ENCODE results near the gene H6PD. TPM values are rescaled to one million over a fixed set of nuclear protein-coding genes. Genes with fewer than 3 reads are reported as not detected.

Gene H6PD
- total and polyA plus RNA-seq, 2 experiments from 2014 or later, result 1.2 to 4.7 TPM

DNA sequence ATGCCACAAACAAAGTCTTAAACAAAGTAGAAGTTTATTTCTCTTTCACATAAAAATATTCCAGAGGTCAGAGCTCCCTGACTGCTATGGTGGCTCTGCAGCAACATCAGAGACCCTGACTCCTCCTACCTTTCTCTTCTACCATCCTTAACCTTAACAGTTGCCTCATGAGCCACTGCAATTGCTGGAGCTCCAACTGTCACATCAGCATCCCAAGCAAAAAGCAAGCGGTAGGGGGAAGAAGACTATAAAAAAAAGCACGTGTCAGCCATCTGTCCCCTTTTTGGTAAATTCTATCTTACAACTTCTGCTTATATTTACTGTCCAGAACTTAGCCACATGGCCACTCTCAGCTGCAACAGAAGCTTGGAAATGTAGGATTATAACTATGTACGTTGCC lies 21.8 kb upstream of the H6PD start:
- Histone ChIP-seq H2AFZ (no peak overlapping the region), H3K27me3 (ENCODE audit: insufficient read depth) (no peaks in the 10 kb centered on the region), H3K79me2 (replicated peaks; ENCODE audit: insufficient read depth) (no peaks in the 10 kb centered on the region), H3K4me3 (no peak overlapping the region), H3F3A (replicated peaks; ENCODE audit: low read depth) (no peaks in the 10 kb centered on the region), H3K9me2 (ENCODE audit: insufficient read depth) (no peaks in the 10 kb centered on the region), H3K27ac (ENCODE audit: low read depth) (no peak overlapping the region), H3K4me1 (ENCODE audit: insufficient read depth) (no peaks in the 10 kb centered on the region), H3K36me3 (ENCODE audit: insufficient read depth) (no peaks in the 10 kb centered on the region), H4K20me1 (replicated peaks; ENCODE audit: insufficient read depth) (no peaks in the 10 kb centered on the region), H3K4me2 (no peak overlapping the region)
- no peaks in the 10 kb centered on the region for H3K9me3 Mint-ChIP-seq
- H3K4me1 Mint-ChIP-seq, result peaks cover 9% of the 10 kb centered on the region; the same call in 2 of the 3 replicates
- no peak overlapping the region for H3K4me3 Mint-ChIP-seq
- no peak for ATAC-seq
- TF ChIP-seq, protein P1, sequence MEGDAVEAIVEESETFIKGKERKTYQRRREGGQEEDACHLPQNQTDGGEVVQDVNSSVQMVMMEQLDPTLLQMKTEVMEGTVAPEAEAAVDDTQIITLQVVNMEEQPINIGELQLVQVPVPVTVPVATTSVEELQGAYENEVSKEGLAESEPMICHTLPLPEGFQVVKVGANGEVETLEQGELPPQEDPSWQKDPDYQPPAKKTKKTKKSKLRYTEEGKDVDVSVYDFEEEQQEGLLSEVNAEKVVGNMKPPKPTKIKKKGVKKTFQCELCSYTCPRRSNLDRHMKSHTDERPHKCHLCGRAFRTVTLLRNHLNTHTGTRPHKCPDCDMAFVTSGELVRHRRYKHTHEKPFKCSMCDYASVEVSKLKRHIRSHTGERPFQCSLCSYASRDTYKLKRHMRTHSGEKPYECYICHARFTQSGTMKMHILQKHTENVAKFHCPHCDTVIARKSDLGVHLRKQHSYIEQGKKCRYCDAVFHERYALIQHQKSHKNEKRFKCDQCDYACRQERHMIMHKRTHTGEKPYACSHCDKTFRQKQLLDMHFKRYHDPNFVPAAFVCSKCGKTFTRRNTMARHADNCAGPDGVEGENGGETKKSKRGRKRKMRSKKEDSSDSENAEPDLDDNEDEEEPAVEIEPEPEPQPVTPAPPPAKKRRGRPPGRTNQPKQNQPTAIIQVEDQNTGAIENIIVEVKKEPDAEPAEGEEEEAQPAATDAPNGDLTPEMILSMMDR (conservative IDR thresholded peaks at IDR 0.05; ENCODE audit: low read depth in 2 of 2), result no peak
- TF ChIP-seq ZNF114 (CRISPR knock-in tag; IDR thresholded peaks at IDR 0.05) (no peak), EZH2 (IDR thresholded peaks at IDR 0.05; ENCODE audit: low read depth, unreplicated experiment) (no peak), STAT1 (IDR thresholded peaks at IDR 0.05; ENCODE audit: unreplicated experiment) (no peak), JUNB (IDR thresholded peaks at IDR 0.05; ENCODE audit: unreplicated experiment) (no peak), EZH2phosphoT487 (IDR thresholded peaks at IDR 0.05; ENCODE audit: unreplicated experiment) (no peak), ZNF331 (CRISPR knock-in tag; IDR thresholded peaks at IDR 0.05; ENCODE audit: low read depth) (no peak), CREB1 (CRISPR knock-in tag; IDR thresholded peaks at IDR 0.05; ENCODE audit: low read depth) (no peak), POLR2AphosphoS5 (IDR thresholded peaks at IDR 0.05; ENCODE audit: low read depth) (no peak), NANOG (IDR thresholded peaks at IDR 0.05; ENCODE audit: borderline replicate concordance) (no peak)
- TF ChIP-seq, protein P2, sequence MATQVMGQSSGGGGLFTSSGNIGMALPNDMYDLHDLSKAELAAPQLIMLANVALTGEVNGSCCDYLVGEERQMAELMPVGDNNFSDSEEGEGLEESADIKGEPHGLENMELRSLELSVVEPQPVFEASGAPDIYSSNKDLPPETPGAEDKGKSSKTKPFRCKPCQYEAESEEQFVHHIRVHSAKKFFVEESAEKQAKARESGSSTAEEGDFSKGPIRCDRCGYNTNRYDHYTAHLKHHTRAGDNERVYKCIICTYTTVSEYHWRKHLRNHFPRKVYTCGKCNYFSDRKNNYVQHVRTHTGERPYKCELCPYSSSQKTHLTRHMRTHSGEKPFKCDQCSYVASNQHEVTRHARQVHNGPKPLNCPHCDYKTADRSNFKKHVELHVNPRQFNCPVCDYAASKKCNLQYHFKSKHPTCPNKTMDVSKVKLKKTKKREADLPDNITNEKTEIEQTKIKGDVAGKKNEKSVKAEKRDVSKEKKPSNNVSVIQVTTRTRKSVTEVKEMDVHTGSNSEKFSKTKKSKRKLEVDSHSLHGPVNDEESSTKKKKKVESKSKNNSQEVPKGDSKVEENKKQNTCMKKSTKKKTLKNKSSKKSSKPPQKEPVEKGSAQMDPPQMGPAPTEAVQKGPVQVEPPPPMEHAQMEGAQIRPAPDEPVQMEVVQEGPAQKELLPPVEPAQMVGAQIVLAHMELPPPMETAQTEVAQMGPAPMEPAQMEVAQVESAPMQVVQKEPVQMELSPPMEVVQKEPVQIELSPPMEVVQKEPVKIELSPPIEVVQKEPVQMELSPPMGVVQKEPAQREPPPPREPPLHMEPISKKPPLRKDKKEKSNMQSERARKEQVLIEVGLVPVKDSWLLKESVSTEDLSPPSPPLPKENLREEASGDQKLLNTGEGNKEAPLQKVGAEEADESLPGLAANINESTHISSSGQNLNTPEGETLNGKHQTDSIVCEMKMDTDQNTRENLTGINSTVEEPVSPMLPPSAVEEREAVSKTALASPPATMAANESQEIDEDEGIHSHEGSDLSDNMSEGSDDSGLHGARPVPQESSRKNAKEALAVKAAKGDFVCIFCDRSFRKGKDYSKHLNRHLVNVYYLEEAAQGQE (IDR thresholded peaks at IDR 0.05; ENCODE audit: unreplicated experiment), result no peak
- TF ChIP-seq, protein P3, sequence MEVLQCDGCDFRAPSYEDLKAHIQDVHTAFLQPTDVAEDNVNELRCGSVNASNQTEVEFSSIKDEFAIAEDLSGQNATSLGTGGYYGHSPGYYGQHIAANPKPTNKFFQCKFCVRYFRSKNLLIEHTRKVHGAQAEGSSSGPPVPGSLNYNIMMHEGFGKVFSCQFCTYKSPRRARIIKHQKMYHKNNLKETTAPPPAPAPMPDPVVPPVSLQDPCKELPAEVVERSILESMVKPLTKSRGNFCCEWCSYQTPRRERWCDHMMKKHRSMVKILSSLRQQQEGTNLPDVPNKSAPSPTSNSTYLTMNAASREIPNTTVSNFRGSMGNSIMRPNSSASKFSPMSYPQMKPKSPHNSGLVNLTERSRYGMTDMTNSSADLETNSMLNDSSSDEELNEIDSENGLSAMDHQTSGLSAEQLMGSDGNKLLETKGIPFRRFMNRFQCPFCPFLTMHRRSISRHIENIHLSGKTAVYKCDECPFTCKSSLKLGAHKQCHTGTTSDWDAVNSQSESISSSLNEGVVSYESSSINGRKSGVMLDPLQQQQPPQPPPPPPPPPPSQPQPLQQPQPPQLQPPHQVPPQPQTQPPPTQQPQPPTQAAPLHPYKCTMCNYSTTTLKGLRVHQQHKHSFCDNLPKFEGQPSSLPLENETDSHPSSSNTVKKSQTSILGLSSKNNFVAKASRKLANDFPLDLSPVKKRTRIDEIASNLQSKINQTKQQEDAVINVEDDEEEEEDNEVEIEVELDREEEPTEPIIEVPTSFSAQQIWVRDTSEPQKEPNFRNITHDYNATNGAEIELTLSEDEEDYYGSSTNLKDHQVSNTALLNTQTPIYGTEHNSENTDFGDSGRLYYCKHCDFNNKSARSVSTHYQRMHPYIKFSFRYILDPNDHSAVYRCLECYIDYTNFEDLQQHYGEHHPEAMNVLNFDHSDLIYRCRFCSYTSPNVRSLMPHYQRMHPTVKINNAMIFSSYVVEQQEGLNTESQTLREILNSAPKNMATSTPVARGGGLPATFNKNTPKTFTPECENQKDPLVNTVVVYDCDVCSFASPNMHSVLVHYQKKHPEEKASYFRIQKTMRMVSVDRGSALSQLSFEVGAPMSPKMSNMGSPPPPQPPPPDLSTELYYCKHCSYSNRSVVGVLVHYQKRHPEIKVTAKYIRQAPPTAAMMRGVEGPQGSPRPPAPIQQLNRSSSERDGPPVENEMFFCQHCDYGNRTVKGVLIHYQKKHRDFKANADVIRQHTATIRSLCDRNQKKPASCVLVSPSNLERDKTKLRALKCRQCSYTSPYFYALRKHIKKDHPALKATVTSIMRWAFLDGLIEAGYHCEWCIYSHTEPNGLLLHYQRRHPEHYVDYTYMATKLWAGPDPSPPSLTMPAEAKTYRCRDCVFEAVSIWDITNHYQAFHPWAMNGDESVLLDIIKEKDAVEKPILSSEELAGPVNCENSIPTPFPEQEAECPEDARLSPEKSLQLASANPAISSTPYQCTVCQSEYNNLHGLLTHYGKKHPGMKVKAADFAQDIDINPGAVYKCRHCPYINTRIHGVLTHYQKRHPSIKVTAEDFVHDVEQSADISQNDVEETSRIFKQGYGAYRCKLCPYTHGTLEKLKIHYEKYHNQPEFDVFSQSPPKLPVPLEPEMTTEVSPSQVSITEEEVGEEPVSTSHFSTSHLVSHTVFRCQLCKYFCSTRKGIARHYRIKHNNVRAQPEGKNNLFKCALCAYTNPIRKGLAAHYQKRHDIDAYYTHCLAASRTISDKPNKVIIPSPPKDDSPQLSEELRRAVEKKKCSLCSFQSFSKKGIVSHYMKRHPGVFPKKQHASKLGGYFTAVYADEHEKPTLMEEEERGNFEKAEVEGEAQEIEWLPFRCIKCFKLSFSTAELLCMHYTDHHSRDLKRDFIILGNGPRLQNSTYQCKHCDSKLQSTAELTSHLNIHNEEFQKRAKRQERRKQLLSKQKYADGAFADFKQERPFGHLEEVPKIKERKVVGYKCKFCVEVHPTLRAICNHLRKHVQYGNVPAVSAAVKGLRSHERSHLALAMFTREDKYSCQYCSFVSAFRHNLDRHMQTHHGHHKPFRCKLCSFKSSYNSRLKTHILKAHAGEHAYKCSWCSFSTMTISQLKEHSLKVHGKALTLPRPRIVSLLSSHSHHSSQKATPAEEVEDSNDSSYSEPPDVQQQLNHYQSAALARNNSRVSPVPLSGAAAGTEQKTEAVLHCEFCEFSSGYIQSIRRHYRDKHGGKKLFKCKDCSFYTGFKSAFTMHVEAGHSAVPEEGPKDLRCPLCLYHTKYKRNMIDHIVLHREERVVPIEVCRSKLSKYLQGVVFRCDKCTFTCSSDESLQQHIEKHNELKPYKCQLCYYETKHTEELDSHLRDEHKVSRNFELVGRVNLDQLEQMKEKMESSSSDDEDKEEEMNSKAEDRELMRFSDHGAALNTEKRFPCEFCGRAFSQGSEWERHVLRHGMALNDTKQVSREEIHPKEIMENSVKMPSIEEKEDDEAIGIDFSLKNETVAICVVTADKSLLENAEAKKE (CRISPR knock-in tag; IDR thresholded peaks at IDR 0.05), result no peak
- TF ChIP-seq, protein P4, sequence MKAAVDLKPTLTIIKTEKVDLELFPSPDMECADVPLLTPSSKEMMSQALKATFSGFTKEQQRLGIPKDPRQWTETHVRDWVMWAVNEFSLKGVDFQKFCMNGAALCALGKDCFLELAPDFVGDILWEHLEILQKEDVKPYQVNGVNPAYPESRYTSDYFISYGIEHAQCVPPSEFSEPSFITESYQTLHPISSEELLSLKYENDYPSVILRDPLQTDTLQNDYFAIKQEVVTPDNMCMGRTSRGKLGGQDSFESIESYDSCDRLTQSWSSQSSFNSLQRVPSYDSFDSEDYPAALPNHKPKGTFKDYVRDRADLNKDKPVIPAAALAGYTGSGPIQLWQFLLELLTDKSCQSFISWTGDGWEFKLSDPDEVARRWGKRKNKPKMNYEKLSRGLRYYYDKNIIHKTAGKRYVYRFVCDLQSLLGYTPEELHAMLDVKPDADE (IDR thresholded peaks at IDR 0.05), result no peak
- H3K27me3 Mint-ChIP-seq (ENCODE audit: insufficient read depth, low read depth, poor library complexity), result peaks cover 16% of the 10 kb centered on the region
- no peak overlapping the region for H3K27ac Mint-ChIP-seq
- DNase-seq (ENCODE audit: low spot score), result no peak
- H3K36me3 Mint-ChIP-seq (ENCODE audit: low read depth), result no peaks in the 10 kb centered on the region
